ENCODE measurements around the gene ANKRD29. TPM values are rescaled to one million over a fixed set of nuclear protein-coding genes. Genes with fewer than 3 reads are reported as not detected.
A peak's percentile ranks its signal among the peaks of the same experiment; 100 is the strongest.

Gene ANKRD29
- total RNA-seq, 6 donors from 2014 or later, result 50.4 to 150 (median 85.8) TPM

DNA sequence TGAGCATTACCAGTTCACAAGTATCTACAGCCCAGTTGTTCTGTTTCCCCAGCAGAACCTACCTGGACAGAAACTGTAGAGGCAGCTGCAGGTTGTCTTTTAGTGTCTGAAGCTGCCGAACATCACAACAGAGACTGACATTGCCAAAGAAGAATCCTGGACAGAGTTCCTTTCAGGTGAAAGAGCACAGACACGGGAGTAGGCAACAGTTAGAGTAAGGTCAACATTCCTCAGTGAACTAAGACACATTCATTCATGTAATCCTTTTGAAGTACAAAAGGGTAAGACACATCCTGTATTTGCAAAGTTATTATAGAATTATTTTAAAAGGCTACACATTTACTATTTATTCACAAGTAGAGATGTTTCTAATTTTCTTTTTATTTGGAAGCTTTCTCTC lies 90.7 kb downstream of the ANKRD29 start:
- H3K9me3 ChIP-seq, result no peaks in the 10 kb centered on the region
- H3K36me3 ChIP-seq, result peaks cover 11 to 69% (median 39%) of the 10 kb centered on the region in 4 donors
- DNase-seq, result no peak
- H3K27ac ChIP-seq, result no peak overlapping the region
- peaks cover 19 to 35% (median 29%) of the 10 kb centered on the region in 4 donors for H3K4me1 ChIP-seq
- no peaks in the 10 kb centered on the region for H3K27me3 ChIP-seq
- TF ChIP-seq, protein P1, sequence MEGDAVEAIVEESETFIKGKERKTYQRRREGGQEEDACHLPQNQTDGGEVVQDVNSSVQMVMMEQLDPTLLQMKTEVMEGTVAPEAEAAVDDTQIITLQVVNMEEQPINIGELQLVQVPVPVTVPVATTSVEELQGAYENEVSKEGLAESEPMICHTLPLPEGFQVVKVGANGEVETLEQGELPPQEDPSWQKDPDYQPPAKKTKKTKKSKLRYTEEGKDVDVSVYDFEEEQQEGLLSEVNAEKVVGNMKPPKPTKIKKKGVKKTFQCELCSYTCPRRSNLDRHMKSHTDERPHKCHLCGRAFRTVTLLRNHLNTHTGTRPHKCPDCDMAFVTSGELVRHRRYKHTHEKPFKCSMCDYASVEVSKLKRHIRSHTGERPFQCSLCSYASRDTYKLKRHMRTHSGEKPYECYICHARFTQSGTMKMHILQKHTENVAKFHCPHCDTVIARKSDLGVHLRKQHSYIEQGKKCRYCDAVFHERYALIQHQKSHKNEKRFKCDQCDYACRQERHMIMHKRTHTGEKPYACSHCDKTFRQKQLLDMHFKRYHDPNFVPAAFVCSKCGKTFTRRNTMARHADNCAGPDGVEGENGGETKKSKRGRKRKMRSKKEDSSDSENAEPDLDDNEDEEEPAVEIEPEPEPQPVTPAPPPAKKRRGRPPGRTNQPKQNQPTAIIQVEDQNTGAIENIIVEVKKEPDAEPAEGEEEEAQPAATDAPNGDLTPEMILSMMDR (IDR thresholded peaks at IDR 0.05), result no peak
- TF ChIP-seq POLR2AphosphoS5 (IDR thresholded peaks at IDR 0.05) (no peak), POLR2A (IDR thresholded peaks at IDR 0.05) (no peak), EP300 (IDR thresholded peaks at IDR 0.05) (no peak)
- no peak overlapping the region for H3K4me3 ChIP-seq
- WGBS, 2 donors, result 74 to 86% methylated on average over 2 of the region's 2 CpGs
- no peak for ATAC-seq (ENCODE audit: low FRiP score in 2 of 2)

GRCh38 chr18:23570912-23571504 lies 91.7 kb downstream of the ANKRD29 start:
- H3K9me3 ChIP-seq, result no peaks in the 10 kb centered on the region
- TF ChIP-seq EP300 (IDR thresholded peaks at IDR 0.05) (no peak), POLR2A (IDR thresholded peaks at IDR 0.05) (no peak), POLR2AphosphoS5 (IDR thresholded peaks at IDR 0.05) (no peak)
- TF ChIP-seq, protein P1 (IDR thresholded peaks at IDR 0.05), result no peak
- WGBS, 2 donors, result 78 to 100% methylated on average over 3 of the region's 3 CpGs
- peaks cover 19 to 35% (median 29%) of the 10 kb centered on the region in 4 donors for H3K4me1 ChIP-seq
- peak overlapping the region in 1 of 4 donors; percentile 38 for H3K27ac ChIP-seq
- no peak overlapping the region for H3K4me3 ChIP-seq
- peaks cover 19 to 72% (median 44%) of the 10 kb centered on the region in 4 donors for H3K36me3 ChIP-seq
- H3K27me3 ChIP-seq, result no peaks in the 10 kb centered on the region
- DNase-seq (no peak), ATAC-seq (ENCODE audit: low FRiP score in 2 of 2) (no peak)

DNA sequence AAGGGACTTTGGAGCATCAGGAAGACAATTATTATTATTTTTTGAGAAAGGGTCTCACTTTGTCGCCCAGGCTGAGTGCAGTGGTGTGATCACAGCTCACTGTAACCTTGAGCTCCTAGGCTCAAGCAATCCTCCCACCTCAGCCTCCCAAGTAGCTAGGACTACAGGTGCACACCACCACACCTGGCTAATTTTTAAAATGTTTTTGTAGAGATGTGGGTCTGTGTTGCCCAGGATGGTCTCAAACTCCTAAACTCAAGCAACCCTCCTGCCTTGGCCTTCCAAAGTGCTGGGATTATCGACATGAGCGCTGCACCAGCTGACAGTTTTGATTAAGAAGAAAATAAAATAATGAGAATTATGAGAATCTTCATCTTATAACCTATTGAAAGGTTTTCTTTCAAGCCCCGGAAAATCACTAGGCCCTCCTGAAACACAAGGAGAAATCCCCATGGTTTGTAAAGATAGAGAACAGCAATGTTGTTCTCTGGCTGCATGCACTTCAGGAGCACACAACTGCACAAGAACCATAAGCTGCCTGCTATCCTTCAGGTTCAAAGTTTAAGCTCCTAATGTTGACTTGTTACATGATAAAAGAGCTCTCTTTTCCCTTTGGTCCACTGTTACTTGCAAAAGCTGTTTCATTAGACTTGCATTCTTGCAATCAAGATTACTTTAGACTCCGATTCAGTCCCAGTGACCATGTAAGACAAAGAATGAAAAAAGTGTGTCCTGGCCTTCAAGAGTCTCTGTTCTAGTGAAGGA lies 93.2 kb downstream of the ANKRD29 start:
- TF ChIP-seq, protein P1 (IDR thresholded peaks at IDR 0.05), result no peak
- no peak for TF ChIP-seq POLR2A (IDR thresholded peaks at IDR 0.05)
- TF ChIP-seq POLR2AphosphoS5 (IDR thresholded peaks at IDR 0.05), result no peak
- no peak for TF ChIP-seq EP300 (IDR thresholded peaks at IDR 0.05)
- peaks cover 23 to 84% (median 47%) of the 10 kb centered on the region in 4 donors for H3K36me3 ChIP-seq
- H3K9me3 ChIP-seq, result no peaks in the 10 kb centered on the region
- ATAC-seq (ENCODE audit: low FRiP score in 2 of 2) (no peak), DNase-seq (no peak)
- H3K27ac ChIP-seq, result no peak overlapping the region
- H3K27me3 ChIP-seq, result no peaks in the 10 kb centered on the region
- H3K4me1 ChIP-seq, result peaks cover 13 to 25% (median 18%) of the 10 kb centered on the region in 4 donors
- WGBS, 2 donors, result 95 to 96% methylated on average over 5 of the region's 5 CpGs
- H3K4me3 ChIP-seq, result no peak overlapping the region

- no peak for DNase-seq
- TF ChIP-seq EP300 (IDR thresholded peaks at IDR 0.05), result no peak
- TF ChIP-seq, protein P1 (IDR thresholded peaks at IDR 0.05), result no peak
- no peak for TF ChIP-seq POLR2AphosphoS5 (IDR thresholded peaks at IDR 0.05)
- TF ChIP-seq POLR2A (IDR thresholded peaks at IDR 0.05), result no peak
- no peak overlapping the region for H3K27ac ChIP-seq
- WGBS, 2 donors, result 67 to 71% methylated on average over 7 of the region's 7 CpGs
- H3K4me1 ChIP-seq, result peaks cover 4 to 20% (median 9%) of the 10 kb centered on the region in 4 donors
- no peak for ATAC-seq (ENCODE audit: low FRiP score in 2 of 2)
- peaks cover 23 to 94% (median 52%) of the 10 kb centered on the region in 4 donors for H3K36me3 ChIP-seq
- no peaks in the 10 kb centered on the region for H3K27me3 ChIP-seq
- H3K9me3 ChIP-seq, result no peaks in the 10 kb centered on the region
- H3K4me3 ChIP-seq, result no peak overlapping the region
These were observed 94.2 kb downstream of the ANKRD29 start for GRCh38 chr18:23568281-23569138.
